Measurements from ENCODE around the gene DPYSL5.
"Not testable (repeated sequence)": the region's sequence is repeated elsewhere in the genome, so short reads cannot be mapped to it uniquely, and the experiment has no call there.

Gene DPYSL5

GRCh38 chr2:26921323-26921722, 73.4 kb downstream of the DPYSL5 start:
- no peak for TF ChIP-seq CTCF (IDR thresholded peaks at IDR 0.05; ENCODE audit: insufficient read depth, low read length, poor library complexity, severe bottlenecking)
- Histone ChIP-seq H3K4me3 (replicated peaks; ENCODE audit: low read depth, low read length) (no peak overlapping the region), H3K27me3 (replicated peaks; ENCODE audit: control insufficient read depth, insufficient read depth, low read length) (peaks cover 2% of the 10 kb centered on the region; the same call in 1 of the 2 replicates), H3K36me3 (ENCODE audit: control insufficient read depth, insufficient read depth, low read length) (no peaks in the 10 kb centered on the region)
- DNase-seq (ENCODE audit: extremely low read depth, insufficient read length): no peak

- no peak overlapping the region for H3K4me3 ChIP-seq (replicated peaks; ENCODE audit: low read depth, low read length)
- DNase-seq (ENCODE audit: extremely low read depth, insufficient read length): no peak
- peak; percentile 76 for TF ChIP-seq CTCF (IDR thresholded peaks at IDR 0.05; ENCODE audit: insufficient read depth, low read length, poor library complexity, severe bottlenecking)
Measured at GRCh38 chr2:26922405-26923188, 74.7 kb downstream of the DPYSL5 start.

GRCh38 chr2:26923189-26923466, 75.2 kb downstream of the DPYSL5 start:
- not testable (repeated sequence) for H3K36me3 ChIP-seq (ENCODE audit: control insufficient read depth, insufficient read depth, low read length); H3K27me3 ChIP-seq (replicated peaks; ENCODE audit: control insufficient read depth, insufficient read depth, low read length); DNase-seq (ENCODE audit: extremely low read depth, insufficient read length); H3K4me3 ChIP-seq (replicated peaks; ENCODE audit: low read depth, low read length)

More at GRCh38 chr2:26922405-26923188, 74.7 kb downstream of the DPYSL5 start:
- H3K27me3 ChIP-seq (replicated peaks; ENCODE audit: control insufficient read depth, insufficient read depth, low read length): peaks cover 2% of the 10 kb centered on the region; the same call in 1 of the 2 replicates
- H3K36me3 ChIP-seq (ENCODE audit: control insufficient read depth, insufficient read depth, low read length): no peaks in the 10 kb centered on the region

DNA sequence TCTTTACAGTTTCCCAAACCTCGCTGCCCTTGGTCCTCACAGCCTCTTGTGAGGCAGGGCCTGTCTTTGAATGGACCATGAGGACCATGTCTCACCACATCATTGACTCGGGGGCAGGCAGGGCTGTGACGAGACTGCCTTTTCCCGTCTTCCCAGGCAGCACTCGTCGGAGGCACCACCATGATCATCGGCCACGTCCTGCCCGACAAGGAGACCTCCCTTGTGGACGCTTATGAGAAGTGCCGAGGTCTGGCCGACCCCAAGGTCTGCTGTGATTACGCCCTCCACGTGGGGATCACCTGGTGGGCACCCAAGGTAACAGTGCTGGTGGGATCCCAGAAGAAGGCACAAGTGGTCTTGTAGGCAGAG, 76.8 kb downstream of the DPYSL5 start:
- no peak overlapping the region for H3K4me3 ChIP-seq (replicated peaks; ENCODE audit: low read depth, low read length)
- DNase-seq (ENCODE audit: extremely low read depth, insufficient read length): no peak
- TF ChIP-seq CTCF (IDR thresholded peaks at IDR 0.05; ENCODE audit: insufficient read depth, low read length, poor library complexity, severe bottlenecking): no peak

GRCh38 chr2:26925100-26925791, 77.3 kb downstream of the DPYSL5 start:
- no peak for DNase-seq (ENCODE audit: extremely low read depth, insufficient read length)
- TF ChIP-seq CTCF (IDR thresholded peaks at IDR 0.05; ENCODE audit: insufficient read depth, low read length, poor library complexity, severe bottlenecking): no peak

More for the DNA sequence above, 76.8 kb downstream of the DPYSL5 start:
- H3K27me3 ChIP-seq (replicated peaks; ENCODE audit: control insufficient read depth, insufficient read depth, low read length): peaks cover 2% of the 10 kb centered on the region; the same call in 1 of the 2 replicates
- H3K36me3 ChIP-seq (ENCODE audit: control insufficient read depth, insufficient read depth, low read length): no peaks in the 10 kb centered on the region

DNA sequence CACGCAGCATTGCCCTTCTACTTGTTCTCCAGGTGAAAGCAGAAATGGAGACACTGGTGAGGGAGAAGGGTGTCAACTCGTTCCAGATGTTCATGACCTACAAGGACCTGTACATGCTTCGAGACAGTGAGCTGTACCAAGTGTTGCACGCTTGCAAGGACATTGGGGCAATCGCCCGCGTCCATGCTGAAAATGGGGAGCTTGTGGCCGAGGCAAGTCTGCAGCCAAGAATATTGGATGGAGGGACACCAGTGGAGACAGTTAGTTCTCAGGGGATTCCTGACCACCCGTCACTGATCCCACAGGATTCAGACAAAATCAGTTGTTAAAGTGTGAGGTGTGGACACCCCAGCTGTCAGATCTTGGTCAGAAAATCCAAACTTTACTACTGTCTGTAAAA, 79.3 kb downstream of the DPYSL5 start:
- TF ChIP-seq CTCF (IDR thresholded peaks at IDR 0.05; ENCODE audit: insufficient read depth, low read length, poor library complexity, severe bottlenecking): no peak
- H3K36me3 ChIP-seq (ENCODE audit: control insufficient read depth, insufficient read depth, low read length): no peaks in the 10 kb centered on the region
- DNase-seq (ENCODE audit: extremely low read depth, insufficient read length): no peak
- no peaks in the 10 kb centered on the region; the same call in 1 of the 2 replicates for H3K27me3 ChIP-seq (replicated peaks; ENCODE audit: control insufficient read depth, insufficient read depth, low read length)
- H3K4me3 ChIP-seq (replicated peaks; ENCODE audit: low read depth, low read length): no peak overlapping the region

More at GRCh38 chr2:26925100-26925791, 77.3 kb downstream of the DPYSL5 start:
- Histone ChIP-seq H3K36me3 (ENCODE audit: control insufficient read depth, insufficient read depth, low read length) (no peaks in the 10 kb centered on the region), H3K4me3 (replicated peaks; ENCODE audit: low read depth, low read length) (no peak overlapping the region), H3K27me3 (replicated peaks; ENCODE audit: control insufficient read depth, insufficient read depth, low read length) (peaks cover 2% of the 10 kb centered on the region; the same call in 1 of the 2 replicates)
